Endothelial cell of umbilical vein (primary cell): ENCODE results near the gene RAB6B. TPM values are rescaled to one million over a fixed set of nuclear protein-coding genes. Genes with fewer than 3 reads are reported as not detected.

Experiments
- BruUV-seq: library from RNA; stranded (reverse); fragments of 400-500 nt; replicated peaks from 2 replicates; lab custom pipeline; 2021; lab: Mats Ljungman, UMichigan
- CTCF ChIA-PET: fragments of 300-600, 350-600 bp; sonication (Branson Sonifier 250); formaldehyde crosslinking; loops from one replicate; lab custom pipeline; 2021; ENCODE audit warnings: antibody characterized with exemption, inconsistent platforms; lab: Charles Lee
- POLR2A ChIA-PET: fragments of 300-600, 350-600 bp; sonication (Branson Sonifier 250); formaldehyde crosslinking; loops from one replicate; lab custom pipeline; 2021; ENCODE audit warnings: antibody characterized with exemption, inconsistent platforms; lab: Charles Lee
- DNase-seq: peaks from one replicate; pipeline ENCODE4 v3.0.0-alpha.2; 2011; ENCODE audit warnings: low read depth, low spot score
- FAIRE-seq: peaks from 2 replicates; lab custom pipeline; 2011; peaks lifted over from hg19 to GRCh38; lab: Jason Lieb, UNC
- H2AFZ ChIP-seq: 2 replicates; pipeline ENCODE4 v1.6.0; 2012; ENCODE audit warnings: low read depth, low read length, control low read depth, inconsistent platforms
- H3K27ac ChIP-seq: 2 replicates; pipeline ENCODE4 v1.5.1; 2011; ENCODE audit warnings: low read depth, mild to moderate bottlenecking, control low read depth, low read length, moderate library complexity; ENCODE audit not compliant: insufficient read depth
- H3K27me3 ChIP-seq, 2 experiments: 2 replicates each; pipeline versions ENCODE4 v1.6.0 to v1.6.1; 2011; ENCODE audit warnings: low read length in 2 of 2, mixed read lengths in 1 of 2; ENCODE audit not compliant: control insufficient read depth in 2 of 2, insufficient read depth in 2 of 2
- H3K36me3 ChIP-seq, 2 experiments: 2 replicates in 1 of 2; 3 replicates in 1 of 2; pipeline ENCODE4 v1.5.1; 2011; ENCODE audit warnings: low read length in 2 of 2, mild to moderate bottlenecking in 1 of 2, moderate library complexity in 1 of 2; ENCODE audit not compliant: control insufficient read depth in 2 of 2, insufficient read depth in 2 of 2; ENCODE audit errors: extremely low read depth in 1 of 2
- H3K4me1 ChIP-seq: 3 replicates; pipeline ENCODE4 v1.5.1; 2011; ENCODE audit warnings: mild to moderate bottlenecking, low read length; ENCODE audit not compliant: control insufficient read depth, insufficient read depth; ENCODE audit errors: extremely low read depth
- H3K4me2 ChIP-seq: 2 replicates; pipeline ENCODE4 v1.6.1; 2011; ENCODE audit warnings: low read length, control low read depth, mixed read lengths; ENCODE audit not compliant: insufficient read depth
- H3K4me3 ChIP-seq, 3 experiments: fragments of 200-600 bp in 1 of 3; sonication (generic), shearing (Covaris generic) in 1 of 3; replicated peaks in 1 of 3; 2 replicates each; pipeline ENCODE4 v1.5.1; 2011 to 2016; ENCODE audit warnings: control low read depth in 3 of 3, low read length in 3 of 3, mild to moderate bottlenecking in 2 of 3, inconsistent platforms in 1 of 3, low read depth in 1 of 3, moderate library complexity in 1 of 3; ENCODE audit not compliant: insufficient read depth in 1 of 3
- H3K79me2 ChIP-seq: 2 replicates; pipeline ENCODE4 v1.6.0; 2012; ENCODE audit warnings: low read length, inconsistent platforms; ENCODE audit not compliant: control insufficient read depth, insufficient read depth
- H3K9ac ChIP-seq: replicated peaks from 2 replicates; pipeline ENCODE3; 2011; ENCODE audit warnings: low read length, control low read depth; ENCODE audit not compliant: insufficient read depth; ENCODE audit errors: extremely low read depth
- H3K9me1 ChIP-seq: replicated peaks from 3 replicates; pipeline ENCODE4 v1.6.0; 2011; ENCODE audit warnings: mild to moderate bottlenecking, low read length; ENCODE audit not compliant: control insufficient read depth, insufficient read depth; ENCODE audit errors: extremely low read depth
- H3K9me3 ChIP-seq: replicated peaks from 2 replicates; pipeline ENCODE4 v1.5.1; 2012; ENCODE audit warnings: low read length, inconsistent platforms; ENCODE audit not compliant: control insufficient read depth, insufficient read depth
- H4K20me1 ChIP-seq: replicated peaks from 2 replicates; pipeline ENCODE3; 2011; ENCODE audit warnings: mild to moderate bottlenecking, low read length; ENCODE audit not compliant: control insufficient read depth, insufficient read depth; ENCODE audit errors: extremely low read depth
- CTCF ChIP-seq, 2 donors: IDR thresholded peaks; 1 replicate in 1 of 2; 2 replicates in 1 of 2; pipeline ENCODE4 v1.5.1; 2011; ENCODE audit warnings: low read length in 2 of 2, mild to moderate bottlenecking in 2 of 2, moderate library complexity in 2 of 2, control low read depth in 1 of 2, inconsistent platforms in 1 of 2, low read depth in 1 of 2; ENCODE audit not compliant: insufficient read depth in 1 of 2; ENCODE audit errors: extremely low read depth in 1 of 2
- EZH2 ChIP-seq: IDR thresholded peaks from 2 replicates; pipeline ENCODE4 v1.6.1; 2012; ENCODE audit warnings: borderline replicate concordance, low read depth, mild to moderate bottlenecking, moderate library complexity, low read length, inconsistent platforms; ENCODE audit not compliant: severe bottlenecking
- FOS ChIP-seq: IDR thresholded peaks from 2 replicates; pipeline ENCODE4 v1.6.1; 2011; ENCODE audit warnings: mild to moderate bottlenecking, low read length, moderate library complexity, borderline replicate concordance; ENCODE audit not compliant: insufficient read depth
- GATA2 ChIP-seq: IDR thresholded peaks from 2 replicates; pipeline ENCODE4 v1.7.0; 2011; ENCODE audit warnings: low read depth, mild to moderate bottlenecking, moderate library complexity, mixed read lengths, low read length; ENCODE audit not compliant: insufficient read length, insufficient read depth
- JUN ChIP-seq: IDR thresholded peaks from 2 replicates; pipeline ENCODE4 v1.6.1; 2011; ENCODE audit warnings: borderline replicate concordance, low read depth; ENCODE audit not compliant: insufficient read length, insufficient read depth
- MYC ChIP-seq: IDR thresholded peaks from one replicate; pipeline ENCODE4 v1.6.1; 2011; ENCODE audit warnings: mild to moderate bottlenecking, low read depth, low read length
- POLR2A ChIP-seq: IDR thresholded peaks from 2 replicates; pipeline ENCODE4 v1.6.1; 2012; ENCODE audit warnings: low read depth, mild to moderate bottlenecking, control low read depth, low read length
- POLR2AphosphoS5 ChIP-seq: IDR thresholded peaks from 2 replicates; pipeline ENCODE4 v1.6.1; 2012; ENCODE audit warnings: low read depth, mild to moderate bottlenecking, control low read depth, low read length, moderate library complexity; ENCODE audit not compliant: insufficient read depth
- dilution Hi-C: fragments of 300-500 bp; cut with MboI; formaldehyde crosslinking; loops from one replicate; pipeline ENCODE4 v1.15.0; 2019; ENCODE audit warnings: low sequenced_read_pairs; ENCODE audit not compliant: extremely low pct_ligation_motif_present
- intact Hi-C: fragments of 100-400 bp; cut with micrococcal nuclease; formaldehyde crosslinking; loops from one replicate; pipeline ENCODE4 v1.10.0; 2022
- polyA plus RNA-seq, 4 experiments: library from polyadenylated mRNA; depleted of rRNA in 3 of 4; stranded (reverse) in 3 of 4; unstranded in 1 of 4; fragments of >200 nt; gene quantifications; 2 replicates each; pipeline versions ENCODE4 v1.2.1 to v1.2.3, GENCODE V29; 2011 to 2012; ENCODE audit warnings: missing spikeins in 1 of 4
- total RNA-seq: library from RNA; stranded (reverse); gene quantifications from 2 replicates; pipeline ENCODE4 v1.2.3, GENCODE V29; 2021
- TF ChIP-seq, protein P1 (sequence below): IDR thresholded peaks from 2 replicates; pipeline ENCODE4 v1.6.1; 2011; ENCODE audit not compliant: insufficient read depth, insufficient read length

Gene RAB6B
- total and polyA plus RNA-seq, 2 donors (not counting 3 experiments of a cell fraction or from before 2014, with no cell fraction given), result 1.7 to 6.7 TPM

- dilution Hi-C loops, result no loop called here
These were observed 500 bp upstream of the RAB6B start for GRCh38 chr3:133896002-133896761.

More at GRCh38 chr3:133896002-133896761, 500 bp upstream of the RAB6B start:
- ChIA-PET CTCF (interaction anchor here (1.0 to 2.1 kb wide), 3 partner anchors 233 to 1165 kb away, joined by 3 to 14 read pairs (median 4); no protein-coding TSS in a partner anchor), POLR2A (no interaction called here)
- intact Hi-C loops, result no loop called here
- TF ChIP-seq, protein P1, sequence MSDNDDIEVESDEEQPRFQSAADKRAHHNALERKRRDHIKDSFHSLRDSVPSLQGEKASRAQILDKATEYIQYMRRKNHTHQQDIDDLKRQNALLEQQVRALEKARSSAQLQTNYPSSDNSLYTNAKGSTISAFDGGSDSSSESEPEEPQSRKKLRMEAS, result no peak
- no peak for TF ChIP-seq CTCF (IDR thresholded peaks at IDR 0.05; ENCODE audit: extremely low read depth in 1 of 2, insufficient read depth in 1 of 2, low read depth in 1 of 2, low read length in 2 of 2)
- TF ChIP-seq GATA2, result no peak
- TF ChIP-seq POLR2AphosphoS5, result no peak
- no peak for TF ChIP-seq FOS
- no peak for TF ChIP-seq MYC
- no peak for TF ChIP-seq JUN
- TF ChIP-seq POLR2A, result no peak
- no peak for TF ChIP-seq EZH2
- Histone ChIP-seq H3K9me1 (no peaks in the 10 kb centered on the region), H3K36me3 (no peaks in the 10 kb centered on the region), H3K4me1 (peaks cover 6% of the 10 kb centered on the region), H3K27ac (no peak overlapping the region), H3K4me2 (peak overlapping the region; percentile 77), H3K79me2 (no peaks in the 10 kb centered on the region), H2AFZ (peak overlapping the region; percentile 66), H3K4me3 (peak overlapping the region; percentile 39 to 76 (median 67)), H3K9ac (peak overlapping the region; percentile 26), H3K9me3 (no peaks in the 10 kb centered on the region), H4K20me1 (no peaks in the 10 kb centered on the region), H3K27me3 (peaks cover 16 to 18% of the 10 kb centered on the region in 2 experiments)
- BruUV-seq, result no TSS peak
- FAIRE-seq (no peak), DNase-seq (no peak)
